Skin of body (tissue), 2 donors: Measurements from ENCODE around the gene KNDC1. TPM values are rescaled to one million over a fixed set of nuclear protein-coding genes. Genes with fewer than 3 reads are reported as not detected.

Experiments
- DNase-seq: peaks from one replicate; lab custom pipeline; 2025; lab: John Stamatoyannopoulos, UW
- total RNA-seq: library from RNA; depleted of rRNA; stranded (reverse); fragments of >200 nt; gene quantifications from one replicate; pipeline ENCODE4 v1.2.3, GENCODE V29; 2014

KNDC1 gene
- total RNA-seq, 1 donor from 2014 or later = 1.1 TPM

- DNase-seq = no peak
Observed at GRCh38 chr10:133189256-133189655, 29.2 kb downstream of the KNDC1 start.

- DNase-seq = no peak
Observed at GRCh38 chr10:133189726-133190125, 29.7 kb downstream of the KNDC1 start.

GRCh38 chr10:133190225-133190624 is 30.2 kb downstream of the KNDC1 start:
- no peak for DNase-seq

DNA sequence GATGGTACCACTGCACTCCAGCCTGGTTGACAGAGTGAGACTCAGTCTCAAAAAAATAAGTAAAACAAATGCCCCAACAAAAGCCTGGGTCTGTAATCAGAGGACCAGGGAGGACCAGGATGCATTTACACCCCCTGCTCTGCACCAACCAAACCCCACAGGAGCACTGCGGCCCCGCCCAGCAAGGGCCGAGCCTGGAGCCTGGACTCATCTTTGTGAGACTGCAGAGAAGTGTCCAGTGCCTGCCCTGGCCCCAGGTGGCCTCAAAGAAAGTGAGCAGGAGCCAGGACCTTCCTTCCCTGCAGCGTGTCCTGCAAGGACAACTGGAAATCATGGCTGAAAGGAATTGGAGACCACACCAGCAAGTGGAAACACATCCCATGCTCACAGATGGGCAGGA is 31.6 kb downstream of the KNDC1 start:
- DNase-seq = no peak

DNA sequence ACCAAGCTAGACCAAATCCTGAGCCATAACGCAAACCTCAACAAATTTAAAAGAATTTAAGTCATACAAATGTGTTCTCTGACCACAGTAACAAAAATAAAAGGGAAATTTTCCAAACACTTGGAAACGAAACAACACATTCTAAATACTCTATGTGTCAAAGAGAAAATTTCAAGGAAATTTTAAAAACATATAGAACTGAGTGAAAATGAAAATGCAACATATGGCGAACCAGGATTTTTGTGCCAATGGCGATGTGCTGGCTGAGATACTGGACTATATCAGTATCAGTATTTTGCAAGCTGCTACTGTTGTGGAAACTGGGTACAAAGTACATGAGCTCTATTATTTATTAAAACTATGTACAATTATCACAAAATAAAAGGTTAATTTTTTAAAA is 34.1 kb downstream of the KNDC1 start:
- no peak for DNase-seq

DNA sequence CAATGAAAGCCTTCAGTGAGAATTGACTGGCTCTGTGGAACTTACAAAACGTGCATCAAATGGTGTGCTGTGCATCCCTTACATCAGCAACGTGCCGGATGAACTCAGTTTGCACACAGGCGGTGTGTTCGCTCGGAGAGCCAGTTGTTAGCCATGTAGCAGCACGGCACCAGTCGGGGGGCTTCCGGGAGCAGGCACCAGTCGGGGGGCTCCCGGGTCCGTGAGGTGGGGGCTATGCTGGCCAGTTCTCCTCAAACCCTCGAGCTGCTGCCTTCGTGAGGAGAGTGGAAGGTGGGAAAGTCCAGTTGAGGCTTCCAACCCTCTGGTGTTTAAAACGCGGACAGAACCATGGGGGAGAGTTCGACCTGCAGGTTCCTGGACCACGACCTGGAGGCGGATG is 35.1 kb downstream of the KNDC1 start:
- no peak for DNase-seq

GRCh38 chr10:133195611-133196010 is 35.6 kb downstream of the KNDC1 start:
- DNase-seq = no peak

GRCh38 chr10:133196221-133196915 is 36.3 kb downstream of the KNDC1 start:
- no peak for DNase-seq

DNA sequence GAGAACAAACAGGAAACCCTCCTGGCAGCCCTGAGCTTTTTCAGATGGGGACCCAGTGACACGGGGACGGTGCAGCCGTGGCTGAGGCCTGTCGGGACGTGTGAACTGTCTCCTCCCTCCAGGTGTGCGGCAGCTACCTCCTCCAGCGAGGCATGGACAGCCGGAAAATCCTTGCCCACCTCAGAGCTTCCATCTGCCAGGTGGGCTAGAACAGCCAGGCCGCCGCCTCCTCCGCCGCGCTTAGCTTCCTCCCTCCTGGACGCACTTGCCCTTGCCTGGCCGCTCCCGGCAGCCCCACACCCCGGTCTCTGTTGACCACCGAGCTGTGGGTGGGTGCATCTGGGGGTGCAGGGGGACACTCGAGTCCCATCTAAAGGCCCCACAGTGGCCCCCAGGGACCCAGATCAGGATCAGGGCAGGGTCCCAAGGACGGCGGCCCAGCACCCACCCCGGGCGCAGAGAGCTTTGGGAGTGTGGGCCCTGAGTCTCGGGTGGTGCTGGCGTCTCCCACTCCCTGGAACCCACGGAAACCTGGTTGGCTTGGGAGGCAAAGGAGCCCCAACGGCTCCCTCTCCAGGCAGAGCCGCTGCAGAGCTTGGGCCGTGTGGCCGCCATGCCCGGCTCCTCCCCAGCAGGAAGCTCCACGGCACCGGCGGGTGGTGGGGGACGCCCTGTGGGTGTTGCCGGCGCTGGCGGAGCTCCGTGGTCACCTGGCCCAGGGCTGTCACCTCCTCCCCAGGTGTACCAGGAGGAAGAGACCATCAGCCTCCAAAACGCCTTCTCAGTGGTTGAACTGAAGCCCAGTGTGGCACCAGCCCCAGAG is 37.1 kb downstream of the KNDC1 start:
- no peak for DNase-seq

DNA sequence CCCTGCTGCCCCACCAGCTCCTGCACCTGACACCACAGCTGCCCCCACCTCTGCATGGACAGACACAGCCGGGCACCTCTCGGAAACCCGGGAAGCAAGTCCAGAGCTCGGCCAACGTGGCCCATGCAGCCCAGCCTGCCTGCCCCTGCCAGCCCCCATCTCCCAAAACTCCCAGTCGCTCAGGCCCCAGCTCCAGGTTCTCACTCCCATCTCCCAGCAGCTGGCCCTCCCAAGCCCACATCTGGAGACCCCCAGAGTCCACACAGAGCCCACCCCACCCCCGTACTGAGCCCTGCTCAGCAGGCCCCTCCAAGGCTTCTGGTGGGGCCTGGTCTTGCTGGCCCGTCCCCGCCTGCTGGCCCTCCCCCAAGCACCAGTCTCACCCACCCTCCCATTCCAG is 37.8 kb downstream of the KNDC1 start:
- no peak for DNase-seq

GRCh38 chr10:133198206-133198605 is 38.2 kb downstream of the KNDC1 start:
- DNase-seq = no peak

- DNase-seq = no peak
Observed at GRCh38 chr10:133198621-133199487, 38.8 kb downstream of the KNDC1 start.

GRCh38 chr10:133199488-133199885 is 39.5 kb downstream of the KNDC1 start:
- no peak for DNase-seq

DNA sequence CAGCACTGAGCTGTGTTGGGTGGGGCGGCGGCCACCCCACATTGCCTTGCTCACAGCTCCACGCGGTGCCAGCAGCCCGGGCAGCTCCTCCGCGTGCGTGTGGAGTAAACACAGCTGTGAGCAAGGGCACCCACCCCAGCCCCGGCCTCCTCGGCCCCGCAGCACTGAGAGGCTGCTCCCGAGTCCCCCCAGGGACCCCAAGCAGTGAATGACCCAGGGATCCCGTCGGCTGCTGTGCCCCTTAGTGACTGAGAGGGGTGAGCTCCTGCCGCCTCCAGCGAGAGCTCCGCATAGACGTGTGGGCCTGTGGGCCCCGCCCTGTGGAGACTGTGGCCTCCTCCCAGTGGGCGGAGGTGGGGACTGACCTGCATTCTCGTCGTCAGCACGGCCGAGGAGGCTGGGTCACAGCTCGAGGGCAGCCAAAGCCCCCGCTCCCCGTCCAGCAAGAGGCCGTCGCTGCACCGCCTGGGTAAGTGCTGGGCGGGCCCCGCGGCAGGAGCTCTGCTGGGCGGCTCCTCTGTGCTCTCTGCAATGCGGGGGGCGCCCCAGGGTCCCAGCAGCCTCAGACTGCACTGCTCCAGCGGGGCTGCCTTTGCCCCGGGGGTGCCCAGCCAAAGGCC is 40.1 kb downstream of the KNDC1 start:
- no peak for DNase-seq

DNA sequence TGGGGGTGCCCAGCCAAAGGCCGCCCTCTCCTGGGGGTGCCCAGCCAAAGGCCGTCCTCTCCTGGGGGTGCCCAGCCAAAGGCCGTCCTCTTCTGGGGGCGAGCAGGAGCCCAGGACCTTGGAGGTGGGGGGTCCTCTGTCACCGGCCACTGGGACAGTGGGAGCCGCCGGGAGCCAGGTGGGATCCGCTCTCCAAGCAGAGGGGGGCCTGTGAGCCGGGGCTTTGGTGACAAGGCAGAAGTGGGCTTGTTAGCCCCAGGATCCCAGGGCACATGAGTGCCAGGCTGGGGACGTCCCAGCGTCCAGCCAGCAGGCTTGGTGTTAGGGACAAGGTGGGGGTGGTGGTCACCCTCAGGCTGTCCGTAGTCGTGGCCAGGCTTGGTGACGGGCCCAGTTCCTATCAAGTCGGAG is 40.6 kb downstream of the KNDC1 start:
- DNase-seq = no peak

DNA sequence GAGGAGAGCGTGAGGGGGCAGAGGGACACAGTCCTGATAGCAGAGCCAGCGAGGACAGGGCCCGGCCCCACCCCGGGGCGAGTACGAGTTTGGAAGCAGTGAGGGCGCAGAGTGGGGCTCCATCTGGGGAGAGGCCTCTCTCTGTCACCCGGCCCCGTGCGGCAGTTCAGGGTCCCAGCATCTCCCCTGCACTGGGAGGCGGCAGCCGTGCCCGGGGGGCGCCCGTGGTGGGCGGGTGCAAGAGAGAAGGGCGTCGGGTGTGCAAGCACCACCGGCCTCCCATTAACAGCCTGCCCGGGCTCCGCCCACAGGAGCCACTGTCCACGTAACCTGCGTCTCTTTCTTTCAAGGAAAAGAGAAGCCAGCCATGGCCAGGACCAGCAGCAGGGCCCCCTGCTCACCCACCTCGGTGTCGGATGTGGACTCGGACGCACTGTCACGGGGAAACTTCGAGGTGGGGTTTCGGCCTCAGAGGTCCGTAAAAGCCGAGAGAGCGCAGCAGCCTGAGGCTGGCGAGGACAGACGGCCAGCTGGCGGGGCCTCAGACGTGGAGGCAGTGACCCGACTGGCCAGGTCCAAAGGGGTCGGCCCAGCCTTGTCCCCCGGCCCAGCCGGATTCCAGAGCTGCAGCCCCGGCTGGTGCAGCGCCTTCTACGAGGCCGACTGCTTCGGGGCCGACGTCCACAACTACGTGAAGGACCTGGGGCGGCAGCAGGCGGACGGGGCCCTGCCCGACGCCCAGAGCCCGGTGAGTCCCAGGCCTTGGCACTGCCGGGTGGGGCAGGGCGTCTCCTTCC is 41.3 kb downstream of the KNDC1 start:
- no peak for DNase-seq

- DNase-seq = no peak
Observed at GRCh38 chr10:133201948-133202725, 42.1 kb downstream of the KNDC1 start.

DNA sequence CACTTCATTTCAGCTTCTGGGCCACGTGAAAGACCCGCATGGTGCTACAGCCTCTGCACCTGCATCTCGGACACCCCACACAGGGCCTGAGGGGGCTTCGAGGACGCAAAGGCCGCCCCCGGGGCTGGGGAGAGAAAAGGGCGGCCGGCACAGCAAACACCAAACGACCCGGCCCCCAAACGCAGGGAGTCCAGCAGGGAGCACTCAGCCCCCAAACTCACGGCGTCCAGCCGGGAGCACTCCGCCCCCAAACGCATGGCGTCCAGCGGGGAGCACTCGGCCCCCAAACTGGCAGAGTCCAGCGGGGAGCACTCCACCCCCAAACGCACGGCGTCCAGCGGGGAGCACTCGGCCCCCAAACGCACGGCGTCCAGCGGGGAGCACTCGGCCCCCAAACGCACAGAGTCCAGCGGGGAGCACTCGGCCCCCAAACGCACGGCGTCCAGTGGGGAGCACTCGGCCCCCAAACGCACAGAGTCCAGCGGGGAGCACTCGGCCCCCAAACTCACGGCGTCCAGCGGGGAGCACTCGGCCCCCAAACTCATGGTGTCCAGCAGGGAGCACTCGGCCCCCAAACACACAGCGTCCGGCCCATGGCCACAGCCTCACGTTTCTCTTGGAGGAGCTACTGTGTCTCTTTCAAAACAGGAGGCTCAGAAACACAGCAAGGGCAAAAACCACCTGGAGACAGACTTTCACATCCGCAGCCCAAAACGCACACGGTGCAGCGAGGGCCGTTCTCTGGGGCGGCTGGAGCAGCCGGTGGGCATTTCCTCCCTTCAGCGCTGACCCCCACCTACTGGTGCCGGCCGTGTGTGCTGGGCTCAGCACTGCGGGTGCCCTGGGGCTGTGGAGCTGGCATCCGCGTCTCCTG is 43.0 kb downstream of the KNDC1 start:
- DNase-seq = no peak

DNA sequence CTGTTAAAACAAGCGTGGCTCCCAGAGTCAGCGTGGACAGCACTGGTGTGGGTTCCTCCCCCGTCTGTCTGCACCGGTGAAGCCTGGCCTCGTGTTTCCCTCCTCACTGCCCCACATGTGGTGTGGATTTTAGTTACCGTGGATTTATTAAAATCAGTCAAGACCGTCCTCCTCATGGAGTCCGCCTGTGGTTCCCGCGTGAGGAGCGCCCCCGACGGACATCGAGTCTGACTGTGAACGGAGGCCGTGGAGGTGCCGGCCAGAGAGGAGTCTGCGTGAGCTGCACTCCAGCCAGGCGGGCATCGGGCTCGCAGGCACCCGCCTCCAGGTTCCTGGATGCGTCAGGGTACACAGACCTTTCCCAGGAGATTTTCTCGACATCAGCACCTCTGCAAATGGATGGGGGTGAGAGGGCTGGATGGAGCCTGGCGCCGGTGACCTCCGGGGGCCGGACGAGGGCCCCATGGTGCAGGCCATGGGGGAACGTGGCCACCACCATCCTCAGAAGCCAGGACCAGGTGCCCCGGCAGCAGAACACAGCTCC is 43.7 kb downstream of the KNDC1 start:
- no peak for DNase-seq
